Trophoblast cell (in vitro differentiated cells and primary cell): ENCODE results near the gene TUBB8.
"Not testable (repeated sequence)": the region's sequence is repeated elsewhere in the genome, so short reads cannot be mapped to it uniquely, and the experiment has no call there.

Experiments
- DNase-seq, 2 donors: peaks; one replicate each; pipeline ENCODE4 v3.0.0-alpha.2; 2016
- H2AFZ ChIP-seq: 2 replicates; pipeline ENCODE4 v1.6.1; 2013; ENCODE audit warnings: low read length, moderate library complexity, mild to moderate bottlenecking; ENCODE audit not compliant: insufficient read depth, poor library complexity
- H2AK5ac ChIP-seq: 2 replicates; pipeline ENCODE4 v1.6.1; 2013; ENCODE audit warnings: mild to moderate bottlenecking, low read length
- H2BK120ac ChIP-seq: 2 replicates; pipeline ENCODE4 v1.6.1; 2013; ENCODE audit warnings: low read length, mild to moderate bottlenecking, moderate library complexity; ENCODE audit not compliant: insufficient read depth, poor library complexity
- H2BK12ac ChIP-seq: 2 replicates; pipeline ENCODE4 v1.6.1; 2013; ENCODE audit warnings: mild to moderate bottlenecking, low read length, moderate library complexity
- H2BK5ac ChIP-seq: 2 replicates; pipeline ENCODE4 v1.6.1; 2013; ENCODE audit warnings: low read length, low read depth, moderate library complexity, mild to moderate bottlenecking; ENCODE audit not compliant: poor library complexity
- H3K14ac ChIP-seq: 2 replicates; pipeline ENCODE4 v1.6.1; 2013; ENCODE audit warnings: mild to moderate bottlenecking, low read length
- H3K18ac ChIP-seq: 2 replicates; pipeline ENCODE4 v1.6.1; 2013; ENCODE audit warnings: mild to moderate bottlenecking, low read length
- H3K23ac ChIP-seq: 2 replicates; pipeline ENCODE4 v1.6.1; 2013; ENCODE audit warnings: low read length
- H3K27ac ChIP-seq: 2 replicates; pipeline ENCODE4 v1.5.1; 2013; ENCODE audit warnings: low read depth, mild to moderate bottlenecking, inconsistent platforms, low read length, moderate library complexity
- H3K27me3 ChIP-seq: 2 replicates; pipeline ENCODE4 v1.6.1; 2013; ENCODE audit warnings: inconsistent platforms, mild to moderate bottlenecking, low read length, moderate library complexity; ENCODE audit not compliant: insufficient read depth
- H3K36me3 ChIP-seq, 2 experiments: 1 replicate in 1 of 2; 2 replicates in 1 of 2; pipeline ENCODE4 v1.6.1; 2013; ENCODE audit warnings: low read length in 2 of 2, mild to moderate bottlenecking in 2 of 2, moderate library complexity in 1 of 2; ENCODE audit not compliant: insufficient read depth in 2 of 2, control insufficient read depth in 1 of 2
- H3K4ac ChIP-seq: 2 replicates; pipeline ENCODE4 v1.6.1; 2013; ENCODE audit warnings: low read depth, mild to moderate bottlenecking, low read length, moderate library complexity
- H3K4me1 ChIP-seq, 2 experiments: 1 replicate in 1 of 2; 2 replicates in 1 of 2; pipeline ENCODE4 v1.6.1; 2013; ENCODE audit warnings: low read length in 2 of 2, mild to moderate bottlenecking in 2 of 2, moderate library complexity in 1 of 2; ENCODE audit not compliant: insufficient read depth in 2 of 2, control insufficient read depth in 1 of 2
- H3K4me2 ChIP-seq: 2 replicates; pipeline ENCODE4 v1.6.1; 2013; ENCODE audit warnings: inconsistent platforms, mild to moderate bottlenecking, low read length, moderate library complexity
- H3K4me3 ChIP-seq: 2 replicates; pipeline ENCODE4 v1.5.1; 2013; ENCODE audit warnings: mild to moderate bottlenecking, low read depth, low read length, inconsistent platforms
- H3K79me1 ChIP-seq: one replicate; pipeline ENCODE4 v1.6.1; 2013; ENCODE audit warnings: low read length
- H3K79me2 ChIP-seq: 2 replicates; pipeline ENCODE4 v1.6.1; 2013; ENCODE audit warnings: low read length, mild to moderate bottlenecking; ENCODE audit not compliant: control insufficient read depth, insufficient read depth, poor library complexity
- H3K9ac ChIP-seq: 2 replicates; pipeline ENCODE4 v1.6.1; 2013; ENCODE audit warnings: mild to moderate bottlenecking, low read length
- H3K9me3 ChIP-seq: 2 replicates; pipeline ENCODE4 v1.6.1; 2013; ENCODE audit warnings: low read depth, mild to moderate bottlenecking, control low read depth, inconsistent platforms, low read length; ENCODE audit not compliant: insufficient read depth
- H4K12ac ChIP-seq: 2 replicates; pipeline ENCODE4 v1.6.1; 2013; ENCODE audit warnings: low read depth, mild to moderate bottlenecking, low read length, moderate library complexity
- H4K8ac ChIP-seq: 2 replicates; pipeline ENCODE4 v1.6.1; 2013; ENCODE audit warnings: low read depth, mild to moderate bottlenecking, low read length, moderate library complexity
- H4K91ac ChIP-seq: one replicate; pipeline ENCODE4 v1.6.1; 2013; ENCODE audit warnings: low read depth, mild to moderate bottlenecking, low read length, moderate library complexity
- WGBS: extraction: QIAGEN DNeasy Blood & Tissue Kit; methylation state at CpG from one replicate; pipeline ENCODE4 v1.1.7; 2013; ENCODE audit warnings: missing lambda C conversion rate; ENCODE audit not compliant: insufficient read length, insufficient coverage; ENCODE audit errors: extremely low coverage; 5-methylcytosine and 5-hydroxymethylcytosine counted together

The TUBB8 gene

DNA sequence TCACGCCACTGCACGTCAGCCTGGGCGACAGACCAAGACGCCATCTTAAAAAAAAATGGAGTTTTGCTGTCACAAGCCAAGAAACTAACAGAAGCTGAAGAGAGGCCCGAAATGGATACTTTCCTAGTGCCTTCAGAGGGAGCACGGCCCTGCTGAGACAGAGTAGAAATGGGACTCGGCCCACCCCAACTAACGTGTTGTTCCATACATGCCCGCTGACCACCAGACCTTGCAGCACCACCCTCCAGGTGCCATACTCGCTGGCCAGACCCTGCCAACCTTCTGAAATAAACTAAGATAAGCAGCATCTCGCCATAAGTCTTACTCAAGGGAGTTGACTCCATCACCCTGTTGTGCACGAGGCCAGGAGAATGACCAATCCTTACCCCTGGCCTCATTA is 29.5 kb upstream of the TUBB8 start:
- no peak overlapping the region for H3K23ac ChIP-seq
- H3K27me3 ChIP-seq = no peaks in the 10 kb centered on the region
- no peak overlapping the region for H3K14ac ChIP-seq
- no CpG with 5 or more reads among the region's 12 CpGs for WGBS
- no peaks in the 10 kb centered on the region for H3K79me2 ChIP-seq
- H3K27ac ChIP-seq = no peak overlapping the region
- no peak overlapping the region for H3K9ac ChIP-seq
- no peak overlapping the region for H3K4me3 ChIP-seq
- no peak overlapping the region for H2BK120ac ChIP-seq
- no peaks in the 10 kb centered on the region for H3K79me1 ChIP-seq
- H3K4me1 ChIP-seq = no peaks in the 10 kb centered on the region
- no peak overlapping the region for H3K4ac ChIP-seq
- H4K91ac ChIP-seq = no peak overlapping the region
- no peak overlapping the region for H2BK12ac ChIP-seq
- H2BK5ac ChIP-seq = no peak overlapping the region
- H3K4me2 ChIP-seq = no peak overlapping the region
- H3K9me3 ChIP-seq = peaks cover 13% of the 10 kb centered on the region
- H2AK5ac ChIP-seq = no peak overlapping the region
- no peak overlapping the region for H4K8ac ChIP-seq
- no peak overlapping the region for H3K18ac ChIP-seq
- no peak overlapping the region for H2AFZ ChIP-seq
- no peaks in the 10 kb centered on the region for H3K36me3 ChIP-seq
- no peak overlapping the region for H4K12ac ChIP-seq
- no peak for DNase-seq

DNA sequence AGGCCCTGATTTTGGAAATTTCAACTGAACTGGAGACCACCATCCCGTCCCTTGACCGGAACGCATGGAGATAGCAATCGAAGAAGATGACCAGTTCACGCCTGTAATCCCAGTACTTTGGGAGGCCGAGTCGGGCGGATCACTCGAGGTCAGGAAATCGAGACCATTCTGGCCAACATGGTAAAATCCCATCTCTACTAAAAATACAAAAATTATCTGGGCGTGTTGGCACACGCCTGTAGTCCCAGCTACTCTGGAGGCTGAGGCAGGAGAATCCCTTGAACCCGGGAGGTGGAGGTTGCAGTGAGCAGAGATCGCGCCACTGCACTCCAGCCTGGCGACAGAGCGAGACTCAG is 25.1 kb upstream of the TUBB8 start:
- H3K36me3 ChIP-seq, H2BK12ac ChIP-seq, H3K4me1 ChIP-seq, H3K23ac ChIP-seq, H2BK120ac ChIP-seq, H4K91ac ChIP-seq, H3K27me3 ChIP-seq, H3K4ac ChIP-seq, H3K79me1 ChIP-seq, H2AFZ ChIP-seq, H2BK5ac ChIP-seq, H3K9ac ChIP-seq, H3K27ac ChIP-seq, H3K79me2 ChIP-seq, H3K4me3 ChIP-seq, H3K14ac ChIP-seq, DNase-seq, H3K18ac ChIP-seq, H3K9me3 ChIP-seq, H3K4me2 ChIP-seq, H2AK5ac ChIP-seq, H4K12ac ChIP-seq: not testable (repeated sequence)
- WGBS = no CpG with 5 or more reads among the region's 17 CpGs
- peak overlapping the region; percentile 82 for H4K8ac ChIP-seq

DNA sequence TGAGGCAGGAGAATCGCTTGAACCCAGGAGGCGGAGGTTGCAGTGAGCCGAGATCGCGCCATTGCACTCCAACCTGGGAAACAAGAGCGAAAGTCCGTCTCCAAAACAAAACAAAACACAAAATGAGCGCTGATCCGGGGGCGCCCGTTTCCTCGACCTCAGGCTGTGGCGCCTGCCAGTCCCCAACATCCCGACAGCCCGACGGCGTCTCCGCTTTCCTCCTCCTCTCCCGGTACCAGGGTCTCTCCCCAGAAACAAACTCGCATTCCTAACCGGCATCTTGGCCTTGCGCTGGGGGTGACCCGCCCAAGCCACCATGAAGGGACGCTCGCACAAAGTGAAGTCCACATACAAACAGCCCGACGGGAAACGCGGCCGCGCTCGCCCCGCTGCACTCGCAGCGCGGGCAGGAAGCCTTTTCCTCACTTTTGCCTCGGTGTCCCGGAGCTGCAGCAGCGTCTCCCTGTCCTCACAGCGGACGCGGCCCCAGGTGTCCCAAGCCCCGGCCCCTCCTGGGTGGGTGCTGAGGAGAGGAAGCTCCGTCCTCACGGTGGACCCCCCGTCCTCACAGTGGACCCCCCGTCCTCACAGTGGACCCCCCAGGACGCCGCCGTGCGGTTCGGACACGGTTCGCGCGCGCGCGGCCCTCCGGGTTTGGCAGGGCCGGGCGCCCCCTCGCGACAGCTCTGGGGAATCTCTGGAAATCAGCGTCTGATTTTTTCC is 24.6 kb upstream of the TUBB8 start:
- H3K36me3 ChIP-seq, H3K9ac ChIP-seq, H2BK5ac ChIP-seq, H3K27ac ChIP-seq, H3K4me1 ChIP-seq, H3K27me3 ChIP-seq, H3K23ac ChIP-seq, H3K9me3 ChIP-seq, H4K91ac ChIP-seq, H3K79me2 ChIP-seq, H3K18ac ChIP-seq, H3K4ac ChIP-seq, H3K79me1 ChIP-seq, H2AK5ac ChIP-seq, H2BK12ac ChIP-seq: not testable (repeated sequence)
- H3K4me3 ChIP-seq = peak overlapping the region; percentile 52
- DNase-seq = peak; percentile 12 to 69
- H4K8ac ChIP-seq = peak overlapping the region; percentile 82
- peak overlapping the region; percentile 91 for H2AFZ ChIP-seq
- WGBS = no CpG with 5 or more reads among the region's 65 CpGs
- H2BK120ac ChIP-seq = peak overlapping the region; percentile 20
- peak overlapping the region; percentile 61 for H3K4me2 ChIP-seq
- peak overlapping the region; percentile 20 for H3K14ac ChIP-seq
- peak overlapping the region; percentile 16 for H4K12ac ChIP-seq

DNA sequence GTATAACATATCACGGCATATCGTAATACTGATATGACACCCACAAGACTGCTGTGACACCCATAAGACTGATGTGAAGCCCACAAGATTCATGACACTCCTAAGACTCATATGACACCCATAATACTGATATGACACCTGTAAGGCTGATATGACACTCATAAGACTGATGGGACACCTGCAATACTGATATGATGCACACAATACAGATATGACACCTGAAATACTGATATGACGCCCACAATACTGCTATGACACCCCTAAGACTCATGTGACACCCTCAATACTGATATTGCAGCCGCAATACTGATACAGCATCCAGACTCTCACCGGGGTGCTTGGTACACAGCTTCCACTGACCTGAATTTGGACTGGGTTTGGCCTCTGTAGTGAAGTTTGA is 19.1 kb upstream of the TUBB8 start:
- DNase-seq, H3K27ac ChIP-seq, H2BK120ac ChIP-seq, H2AK5ac ChIP-seq, H3K79me1 ChIP-seq, H3K4me3 ChIP-seq, H4K12ac ChIP-seq, H3K4ac ChIP-seq, H3K79me2 ChIP-seq, H4K91ac ChIP-seq, H4K8ac ChIP-seq, H3K14ac ChIP-seq, H3K18ac ChIP-seq, H3K9ac ChIP-seq, H3K9me3 ChIP-seq, H3K27me3 ChIP-seq, H3K4me2 ChIP-seq, H2AFZ ChIP-seq, H2BK12ac ChIP-seq, H3K4me1 ChIP-seq, H3K36me3 ChIP-seq, H2BK5ac ChIP-seq, H3K23ac ChIP-seq: not testable (repeated sequence)
- WGBS = no CpG with 5 or more reads among the region's 5 CpGs
